Type B pancreatic cell (in vitro differentiated cells): Measurements from ENCODE around the gene FYN. TPM values are rescaled to one million over a fixed set of nuclear protein-coding genes. Genes with fewer than 3 reads are reported as not detected.

Experiments used
- DNase-seq: peaks from one replicate; pipeline ENCODE4 v3.0.0; 2021; ENCODE audit warnings: mixed read lengths; ENCODE audit not compliant: unreplicated experiment; ENCODE audit errors: extremely low spot score
- H3K27ac Mint-ChIP-seq: 2 replicates; pipeline ENCODE4 v1.8.0; 2021; ENCODE audit warnings: mild to moderate bottlenecking, mixed read lengths
- H3K27me3 Mint-ChIP-seq: 2 replicates; pipeline ENCODE4 v1.8.0; 2021; ENCODE audit warnings: mixed read lengths
- H3K36me3 Mint-ChIP-seq: 2 replicates; pipeline ENCODE4 v1.8.0; 2021; ENCODE audit warnings: mixed read lengths
- H3K4me1 Mint-ChIP-seq: one replicate; pipeline ENCODE4 v1.8.0; 2021; ENCODE audit warnings: mixed read lengths; ENCODE audit not compliant: unreplicated experiment
- H3K4me3 Mint-ChIP-seq: 2 replicates; pipeline ENCODE4 v1.8.0; 2021; ENCODE audit warnings: mild to moderate bottlenecking, mixed read lengths
- H3K9me3 Mint-ChIP-seq: 2 replicates; pipeline ENCODE4 v1.8.0; 2021; ENCODE audit warnings: mixed read lengths
- CTCF ChIP-seq: fragments of 200-600 bp; sonication (generic); conservative IDR thresholded peaks from 2 replicates; pipeline ENCODE4 v1.5.0; 2021; ENCODE audit warnings: antibody characterized with exemption, mild to moderate bottlenecking
- total RNA-seq: library from RNA; stranded (reverse); gene quantifications from 2 replicates; pipeline ENCODE4 v1.2.1, GENCODE V29; 2021; ENCODE audit warnings: low replicate concordance

Gene FYN
- total RNA-seq, 1 donor from 2014 or later, result 131 TPM

- H3K27ac Mint-ChIP-seq, result peak overlapping the region; percentile 20
- no peak for TF ChIP-seq CTCF
- H3K36me3 Mint-ChIP-seq, result peaks cover 32% of the 10 kb centered on the region
- H3K27me3 Mint-ChIP-seq, result no peaks in the 10 kb centered on the region
- no peak for DNase-seq
- no peak overlapping the region for H3K4me3 Mint-ChIP-seq
- H3K9me3 Mint-ChIP-seq, result no peaks in the 10 kb centered on the region
- H3K4me1 Mint-ChIP-seq, result peaks cover 36% of the 10 kb centered on the region
These were observed 158.6 kb downstream of the FYN start for GRCh38 chr6:111714416-111715270.

GRCh38 chr6:111713811-111714210, 159.4 kb downstream of the FYN start:
- no peak for TF ChIP-seq CTCF
- Mint-ChIP-seq H3K4me1 (peaks cover 37% of the 10 kb centered on the region), H3K36me3 (peaks cover 25% of the 10 kb centered on the region), H3K27ac (peak overlapping the region; percentile 14), H3K27me3 (no peaks in the 10 kb centered on the region), H3K4me3 (no peak overlapping the region), H3K9me3 (no peaks in the 10 kb centered on the region)
- DNase-seq, result no peak

GRCh38 chr6:111713236-111713635, 160.0 kb downstream of the FYN start:
- H3K36me3 Mint-ChIP-seq, result peaks cover 23% of the 10 kb centered on the region
- no peak for TF ChIP-seq CTCF
- H3K27me3 Mint-ChIP-seq, result no peaks in the 10 kb centered on the region
- peak overlapping the region; percentile 96 for H3K27ac Mint-ChIP-seq
- H3K4me1 Mint-ChIP-seq, result peaks cover 33% of the 10 kb centered on the region
- DNase-seq, result no peak
- no peak overlapping the region for H3K4me3 Mint-ChIP-seq
- no peaks in the 10 kb centered on the region for H3K9me3 Mint-ChIP-seq

- no peaks in the 10 kb centered on the region for H3K9me3 Mint-ChIP-seq
- H3K4me1 Mint-ChIP-seq, result peaks cover 36% of the 10 kb centered on the region
- DNase-seq, result no peak
- H3K36me3 Mint-ChIP-seq, result peaks cover 23% of the 10 kb centered on the region
- no peak for TF ChIP-seq CTCF
- no peaks in the 10 kb centered on the region for H3K27me3 Mint-ChIP-seq
- peak overlapping the region; percentile 96 for H3K27ac Mint-ChIP-seq
- peak overlapping the region; percentile 56 for H3K4me3 Mint-ChIP-seq
These were observed 161.1 kb downstream of the FYN start for GRCh38 chr6:111711984-111712752.

- Mint-ChIP-seq H3K27me3 (no peaks in the 10 kb centered on the region), H3K9me3 (no peaks in the 10 kb centered on the region), H3K4me3 (peak overlapping the region; percentile 23), H3K36me3 (peaks cover 25% of the 10 kb centered on the region), H3K4me1 (peaks cover 36% of the 10 kb centered on the region), H3K27ac (peak overlapping the region; percentile 96)
- no peak for DNase-seq
- no peak for TF ChIP-seq CTCF
These were observed 161.8 kb downstream of the FYN start for GRCh38 chr6:111711476-111711875.
